GM19455 (cell line): ENCODE results near the gene POLA1.

Experiments
- ATAC-seq: cut with Tn5 transposase; IDR thresholded peaks from one replicate; pipeline ENCODE4 v1.9.1; 2021; ENCODE audit not compliant: unreplicated experiment

POLA1 gene

GRCh38 chrX:25006586-25007058 lies 312.9 kb downstream of the POLA1 start:
- ATAC-seq: no peak

GRCh38 chrX:25007059-25008053 lies 313.6 kb downstream of the POLA1 start:
- ATAC-seq: no peak

GRCh38 chrX:25009407-25009806 lies 315.7 kb downstream of the POLA1 start:
- ATAC-seq: no peak

GRCh38 chrX:25010784-25011588 lies 317.3 kb downstream of the POLA1 start:
- ATAC-seq: no peak

GRCh38 chrX:25011589-25012432 lies 318.1 kb downstream of the POLA1 start:
- ATAC-seq: no peak

GRCh38 chrX:25012433-25012735 lies 318.7 kb downstream of the POLA1 start:
- no peak for ATAC-seq

- no peak for ATAC-seq
Measured at GRCh38 chrX:25012793-25013631, 319.3 kb downstream of the POLA1 start.

GRCh38 chrX:25013632-25014365 lies 320.1 kb downstream of the POLA1 start:
- ATAC-seq: no peak

GRCh38 chrX:25014366-25014838 lies 320.7 kb downstream of the POLA1 start:
- ATAC-seq: no peak

GRCh38 chrX:25015486-25016360 lies 322.0 kb downstream of the POLA1 start, which contains the start of gene ARX:
Gene ARX, minus strand, starts transcription at chrX:25015965. Its CDS starts 228 bp downstream, at chrX:25015737.
- ATAC-seq: no peak

- ATAC-seq: no peak
Measured at GRCh38 chrX:25016361-25016671, 322.6 kb downstream of the POLA1 start.

- ATAC-seq: no peak
Measured at GRCh38 chrX:25016938-25017598, 323.4 kb downstream of the POLA1 start.

- ATAC-seq: no peak
Measured at GRCh38 chrX:25017667-25018247, 324.0 kb downstream of the POLA1 start.

- ATAC-seq: no peak
Measured at GRCh38 chrX:25018682-25019081, 325.0 kb downstream of the POLA1 start.

GRCh38 chrX:25019707-25020390 lies 326.1 kb downstream of the POLA1 start:
- ATAC-seq: no peak

- peak; percentile 26 for ATAC-seq
Measured at GRCh38 chrX:25020391-25020904, 326.7 kb downstream of the POLA1 start.
